DMS153 treated with DMSO at 0.1 percent for 48 hours (cell line): ENCODE results near the gene LRRC37A3.
"Not testable (repeated sequence)": the region's sequence is repeated elsewhere in the genome, so short reads cannot be mapped to it uniquely, and the experiment has no call there.

Source experiments
- DNase-seq: peaks from one replicate; lab custom pipeline; 2025; ENCODE audit not compliant: unreplicated experiment; lab: John Stamatoyannopoulos, UW

Gene LRRC37A3

GRCh38 chr17:64919289-64920025 lies at the start of gene LRRC37A3:
Gene LRRC37A3 (minus strand): TSS chr17:64919478. CDS start chr17:64897257, 22,221 bp downstream.
- peak; percentile 85 for DNase-seq

GRCh38 chr17:64965873-64966287 lies 46.6 kb upstream of the LRRC37A3 start:
- DNase-seq, result peak; percentile 36

GRCh38 chr17:64965256-64965872 lies 46.1 kb upstream of the LRRC37A3 start:
- not testable (repeated sequence) for DNase-seq

GRCh38 chr17:64964796-64965195 lies 45.5 kb upstream of the LRRC37A3 start:
- DNase-seq, result no peak

- DNase-seq, result not testable (repeated sequence)
These were observed 44.5 kb upstream of the LRRC37A3 start for GRCh38 chr17:64963814-64964213.

- DNase-seq, result peak; percentile 25
These were observed 42.5 kb upstream of the LRRC37A3 start for GRCh38 chr17:64961563-64962378.

GRCh38 chr17:64951877-64952276 lies 32.6 kb upstream of the LRRC37A3 start:
- no peak for DNase-seq

GRCh38 chr17:64950871-64951270 lies 31.6 kb upstream of the LRRC37A3 start:
- no peak for DNase-seq

GRCh38 chr17:64947152-64947551 lies 27.9 kb upstream of the LRRC37A3 start:
- DNase-seq, result no peak

GRCh38 chr17:64941761-64942160 lies 22.5 kb upstream of the LRRC37A3 start:
- DNase-seq, result no peak

GRCh38 chr17:64941045-64941444 lies 21.8 kb upstream of the LRRC37A3 start:
- DNase-seq, result no peak

- no peak for DNase-seq
These were observed 20.8 kb upstream of the LRRC37A3 start for GRCh38 chr17:64940055-64940454.

- DNase-seq, result no peak
These were observed 19.7 kb upstream of the LRRC37A3 start for GRCh38 chr17:64938925-64939474.

- DNase-seq, result no peak
These were observed 19.0 kb upstream of the LRRC37A3 start for GRCh38 chr17:64938290-64938689.

GRCh38 chr17:64936117-64936516 lies 16.8 kb upstream of the LRRC37A3 start:
- DNase-seq, result no peak

- DNase-seq, result not testable (repeated sequence)
These were observed 15.1 kb upstream of the LRRC37A3 start for GRCh38 chr17:64934284-64934778.

GRCh38 chr17:64932850-64933249 lies 13.6 kb upstream of the LRRC37A3 start:
- DNase-seq, result not testable (repeated sequence)

- DNase-seq, result not testable (repeated sequence)
These were observed 11.1 kb upstream of the LRRC37A3 start for GRCh38 chr17:64930374-64930773.

- DNase-seq, result not testable (repeated sequence)
These were observed 10.3 kb upstream of the LRRC37A3 start for GRCh38 chr17:64929419-64930209.

- DNase-seq, result not testable (repeated sequence)
These were observed 9.4 kb upstream of the LRRC37A3 start for GRCh38 chr17:64928701-64929100.
